GM12801 (cell line): ENCODE measurements around the gene SF3B1.

Experiments
- CTCF ChIP-seq: IDR thresholded peaks from one replicate; pipeline ENCODE4 v1.5.1; 2011; ENCODE audit warnings: control low read depth; ENCODE audit not compliant: insufficient read length; ENCODE audit errors: extremely low read depth

The SF3B1 gene

DNA sequence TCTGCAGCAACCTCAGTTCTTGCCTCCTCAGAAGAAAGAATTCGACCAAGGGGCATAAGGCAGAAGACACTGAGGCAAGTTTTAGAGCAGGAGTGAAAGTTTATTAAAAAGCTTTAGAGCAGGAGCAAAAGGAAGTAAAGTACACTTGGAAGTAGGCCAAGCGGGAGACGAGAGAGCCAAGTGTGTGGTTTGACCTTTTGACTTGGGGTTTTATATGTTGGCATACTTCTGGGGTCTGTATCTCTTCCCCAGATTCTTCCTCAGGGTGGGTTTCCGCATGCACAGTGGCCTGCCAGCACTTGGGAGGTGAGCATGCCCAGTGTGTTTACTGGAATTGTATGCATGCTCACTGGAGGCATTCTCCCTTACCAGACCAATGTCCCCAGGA, 64.9 kb downstream of the SF3B1 start:
- no peak for TF ChIP-seq CTCF

GRCh38 chr2:197369228-197369932, 65.4 kb downstream of the SF3B1 start:
- no peak for TF ChIP-seq CTCF

DNA sequence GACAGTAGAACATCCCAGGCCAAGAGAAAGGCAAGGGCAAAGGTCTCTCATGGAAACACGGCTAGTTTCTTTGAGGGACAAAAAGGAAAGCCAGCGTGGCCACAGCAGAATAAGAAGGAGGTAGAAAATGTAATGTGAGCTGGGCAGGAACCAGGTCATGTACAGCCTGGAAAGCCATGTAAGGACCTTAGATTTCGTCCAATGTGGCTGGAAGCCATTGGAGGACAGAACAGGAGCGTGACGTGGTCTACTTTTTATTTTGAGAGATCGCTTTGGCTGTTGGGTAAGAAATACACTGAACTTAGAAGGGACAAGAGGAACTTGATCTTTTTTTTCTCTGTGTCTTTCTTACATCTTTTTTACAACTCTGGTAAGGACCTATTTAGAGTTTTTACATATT, 66.4 kb downstream of the SF3B1 start:
- no peak for TF ChIP-seq CTCF

DNA sequence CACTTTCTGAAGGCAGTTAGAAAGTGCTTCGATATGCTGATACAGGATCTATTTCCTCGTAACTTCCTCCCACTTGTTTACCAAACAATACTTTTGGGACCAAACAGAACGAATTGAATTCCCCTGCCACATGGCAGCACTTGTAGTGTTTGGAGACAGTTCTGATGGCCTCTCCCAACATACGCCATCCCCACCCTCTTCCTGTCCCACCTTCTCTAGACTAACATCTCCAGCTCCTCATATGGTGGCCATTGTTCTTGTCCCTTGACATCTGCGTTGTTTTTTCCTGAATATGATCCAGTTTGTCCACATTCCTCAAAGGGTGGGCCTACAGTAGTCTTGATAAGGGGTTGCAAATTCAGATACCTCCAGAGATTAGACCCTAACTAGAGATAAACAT, 70.8 kb downstream of the SF3B1 start:
- no peak for TF ChIP-seq CTCF

- no peak for TF ChIP-seq CTCF
These were observed 74.1 kb downstream of the SF3B1 start for GRCh38 chr2:197360744-197361156.

- no peak for TF ChIP-seq CTCF
These were observed 75.0 kb downstream of the SF3B1 start for GRCh38 chr2:197359859-197360258.

- TF ChIP-seq CTCF = no peak
These were observed 75.9 kb downstream of the SF3B1 start for GRCh38 chr2:197358931-197359330.
